SK-N-SH (cell line): ENCODE results near the gene SPACDR.

Source experiments
- CHD2 ChIP-seq: fragments of 150-350 bp; IDR thresholded peaks from 2 replicates; pipeline ENCODE4 v1.6.1; 2018; ENCODE audit warnings: low read length; ENCODE audit not compliant: partially characterized antibody
- ELF1 ChIP-seq: IDR thresholded peaks from 2 replicates; pipeline ENCODE4 v1.4.0; 2012
- EP300 ChIP-seq, 2 experiments: IDR thresholded peaks; 2 replicates each; pipeline versions ENCODE4 v1.4.0 to v1.6.1; 2012; ENCODE audit warnings: borderline replicate concordance in 1 of 2, low read depth in 1 of 2, low read length in 1 of 2
- FOXM1 ChIP-seq: IDR thresholded peaks from 2 replicates; pipeline ENCODE4 v1.4.0; 2012; ENCODE audit warnings: low read depth, mild to moderate bottlenecking
- JUND ChIP-seq: IDR thresholded peaks from 2 replicates; pipeline ENCODE4 v1.4.0; 2012
- NRF1 ChIP-seq: IDR thresholded peaks from 2 replicates; pipeline ENCODE4 v1.6.1; 2012; ENCODE audit warnings: low read depth, mild to moderate bottlenecking, low read length
- POLR2AphosphoS5 ChIP-seq: IDR thresholded peaks from 2 replicates; pipeline ENCODE4 v1.6.1; 2012; ENCODE audit warnings: low read depth, low read length
- RAD21 ChIP-seq: IDR thresholded peaks from 2 replicates; pipeline ENCODE4 v1.6.1; 2012; ENCODE audit warnings: mild to moderate bottlenecking, low read length
- RXRA ChIP-seq: IDR thresholded peaks from 2 replicates; pipeline ENCODE4 v1.4.0; 2012; ENCODE audit warnings: low read depth, mild to moderate bottlenecking, borderline replicate concordance
- SIN3A ChIP-seq: IDR thresholded peaks from 2 replicates; pipeline ENCODE4 v1.6.1; 2012; ENCODE audit warnings: low read depth, mild to moderate bottlenecking, low read length, moderate library complexity, borderline replicate concordance
- SMC3 ChIP-seq: IDR thresholded peaks from 2 replicates; pipeline ENCODE4 v1.6.1; 2012; ENCODE audit warnings: low read depth, low read length, improper control_type of control experiment
- YY1 ChIP-seq: IDR thresholded peaks from 2 replicates; pipeline ENCODE4 v1.4.0; 2012; ENCODE audit warnings: low read depth, mild to moderate bottlenecking
- TF ChIP-seq, protein P1 (sequence below): fragments of 200-600 bp; sonication (generic); IDR thresholded peaks from 2 replicates; pipeline ENCODE4 v1.6.1; 2017; ENCODE audit warnings: antibody characterized with exemption, mild to moderate bottlenecking, moderate library complexity
- TF ChIP-seq, protein P2 (sequence below): IDR thresholded peaks from 2 replicates; pipeline ENCODE4 v1.4.0; 2012; ENCODE audit warnings: low read depth

DNA sequence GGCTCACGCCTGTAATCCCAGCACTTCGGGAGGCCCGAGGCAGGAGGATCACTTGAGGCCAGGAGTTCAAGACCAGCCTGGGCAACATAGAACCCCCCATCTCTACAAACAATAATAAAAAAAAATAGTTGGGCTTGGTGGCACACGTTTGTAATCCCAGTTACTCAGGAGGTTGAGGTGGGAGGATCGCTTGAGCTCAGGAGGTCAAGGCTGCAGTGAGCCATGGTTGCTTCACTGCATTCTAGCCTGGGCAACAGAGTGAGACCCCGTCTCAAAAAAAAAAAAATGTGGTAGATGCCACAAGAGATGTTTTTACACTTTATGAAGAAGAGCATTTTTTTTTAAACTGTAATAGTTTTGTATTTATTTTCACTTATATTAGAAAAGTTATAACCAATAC, 32.4 kb upstream of the SPACDR start:
- TF ChIP-seq, protein P1, sequence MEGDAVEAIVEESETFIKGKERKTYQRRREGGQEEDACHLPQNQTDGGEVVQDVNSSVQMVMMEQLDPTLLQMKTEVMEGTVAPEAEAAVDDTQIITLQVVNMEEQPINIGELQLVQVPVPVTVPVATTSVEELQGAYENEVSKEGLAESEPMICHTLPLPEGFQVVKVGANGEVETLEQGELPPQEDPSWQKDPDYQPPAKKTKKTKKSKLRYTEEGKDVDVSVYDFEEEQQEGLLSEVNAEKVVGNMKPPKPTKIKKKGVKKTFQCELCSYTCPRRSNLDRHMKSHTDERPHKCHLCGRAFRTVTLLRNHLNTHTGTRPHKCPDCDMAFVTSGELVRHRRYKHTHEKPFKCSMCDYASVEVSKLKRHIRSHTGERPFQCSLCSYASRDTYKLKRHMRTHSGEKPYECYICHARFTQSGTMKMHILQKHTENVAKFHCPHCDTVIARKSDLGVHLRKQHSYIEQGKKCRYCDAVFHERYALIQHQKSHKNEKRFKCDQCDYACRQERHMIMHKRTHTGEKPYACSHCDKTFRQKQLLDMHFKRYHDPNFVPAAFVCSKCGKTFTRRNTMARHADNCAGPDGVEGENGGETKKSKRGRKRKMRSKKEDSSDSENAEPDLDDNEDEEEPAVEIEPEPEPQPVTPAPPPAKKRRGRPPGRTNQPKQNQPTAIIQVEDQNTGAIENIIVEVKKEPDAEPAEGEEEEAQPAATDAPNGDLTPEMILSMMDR: no peak
- TF ChIP-seq RAD21 (no peak), SMC3 (no peak), NRF1 (no peak), CHD2 (no peak), SIN3A (no peak), YY1 (no peak), EP300 (IDR thresholded peaks at IDR 0.05; ENCODE audit: borderline replicate concordance in 1 of 2, low read depth in 1 of 2, low read length in 1 of 2) (no peak), FOXM1 (no peak), POLR2AphosphoS5 (no peak), ELF1 (no peak), RXRA (no peak), JUND (no peak)
- TF ChIP-seq, protein P2, sequence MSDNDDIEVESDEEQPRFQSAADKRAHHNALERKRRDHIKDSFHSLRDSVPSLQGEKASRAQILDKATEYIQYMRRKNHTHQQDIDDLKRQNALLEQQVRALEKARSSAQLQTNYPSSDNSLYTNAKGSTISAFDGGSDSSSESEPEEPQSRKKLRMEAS: no peak
